Stimulated activated CD8-positive, alpha-beta memory T cell treated with anti-CD3 and anti-CD28 coated beads, Interleukin-4, amount 100 ng/mL, for 48 hours (primary cell): ENCODE measurements around the gene CDC123.
A peak's percentile ranks its signal among the peaks of the same experiment; 100 is the strongest.
"Not testable (repeated sequence)": the region's sequence is repeated elsewhere in the genome, so short reads cannot be mapped to it uniquely, and the experiment has no call there.

Experiments used
- DNase-seq: peaks from one replicate; pipeline ENCODE4 v3.0.0-alpha.2; 2020

The CDC123 gene, protein sequence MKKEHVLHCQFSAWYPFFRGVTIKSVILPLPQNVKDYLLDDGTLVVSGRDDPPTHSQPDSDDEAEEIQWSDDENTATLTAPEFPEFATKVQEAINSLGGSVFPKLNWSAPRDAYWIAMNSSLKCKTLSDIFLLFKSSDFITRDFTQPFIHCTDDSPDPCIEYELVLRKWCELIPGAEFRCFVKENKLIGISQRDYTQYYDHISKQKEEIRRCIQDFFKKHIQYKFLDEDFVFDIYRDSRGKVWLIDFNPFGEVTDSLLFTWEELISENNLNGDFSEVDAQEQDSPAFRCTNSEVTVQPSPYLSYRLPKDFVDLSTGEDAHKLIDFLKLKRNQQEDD

DNA sequence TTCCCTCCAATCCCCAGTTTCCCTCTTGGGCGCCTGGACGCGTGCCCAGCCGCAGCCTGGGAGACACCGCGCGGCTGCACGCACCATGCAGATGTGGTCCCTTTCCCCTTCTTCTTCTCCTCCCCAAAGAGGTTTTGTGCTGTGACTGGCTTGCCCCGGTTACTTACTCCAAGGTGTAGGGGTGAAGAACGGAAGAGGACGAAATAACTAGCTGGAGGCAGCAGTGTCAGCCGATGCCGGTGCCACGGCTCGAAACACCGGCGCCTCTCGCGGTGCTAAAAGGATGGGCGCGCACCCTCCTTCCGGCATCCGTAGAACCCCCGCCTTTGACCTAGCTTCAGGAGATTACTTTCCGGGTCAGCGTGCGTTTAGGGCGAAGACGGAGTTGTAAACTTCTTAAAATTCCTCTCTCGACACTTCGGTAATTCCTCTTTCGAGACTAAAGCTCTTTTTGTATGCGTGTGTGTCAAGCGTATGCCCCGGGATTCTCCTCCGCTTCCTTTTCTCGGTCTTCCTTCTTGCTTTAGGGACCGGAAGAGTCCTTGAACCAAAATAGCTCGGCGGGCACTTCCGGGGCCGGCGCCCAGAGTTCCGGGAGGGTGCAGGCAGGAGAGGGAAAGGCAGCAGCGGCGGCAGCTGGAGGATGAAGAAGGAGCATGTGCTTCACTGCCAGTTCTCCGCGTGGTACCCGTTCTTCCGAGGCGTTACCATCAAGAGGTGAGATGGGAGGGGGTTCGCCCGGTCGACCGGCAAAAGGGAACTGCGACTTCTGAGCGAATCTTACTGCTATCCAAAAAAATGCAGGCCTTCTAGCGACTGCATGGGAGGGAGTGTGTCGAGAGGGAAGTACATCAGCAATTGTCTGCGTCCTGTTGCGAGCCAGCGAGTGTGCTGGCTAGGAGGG lies at the start of gene CDC123, which contains the start of gene NUDT5:
TSS of gene CDC123 (plus strand) at position 586 of the 904 bp plus-strand sequence. CDS start at position 644, 58 bp downstream.
TSS of gene NUDT5 (minus strand) at position 289 of the 904 bp plus-strand sequence. CDS start 9,600 bp downstream, outside the sequence.
- peak; percentile 89 for DNase-seq

DNA sequence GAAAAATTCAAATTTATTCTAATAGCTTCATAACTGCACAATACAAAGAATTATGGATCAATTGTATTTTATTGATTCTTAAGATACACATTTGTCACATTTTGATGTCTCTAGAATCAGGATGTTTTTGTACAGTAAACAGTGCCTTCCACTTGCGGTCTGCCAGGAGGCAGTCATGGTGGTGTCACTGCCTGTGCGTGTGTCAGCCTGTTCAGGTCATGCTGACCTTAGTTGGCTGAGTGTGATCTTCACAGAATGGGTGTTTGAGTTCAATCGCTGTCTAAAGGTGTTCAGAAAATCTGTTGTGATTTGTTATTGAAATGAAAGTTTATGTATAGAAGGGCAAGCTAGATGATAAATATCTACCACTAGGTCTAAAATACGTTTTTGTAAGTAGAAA lies 45.8 kb upstream of the CDC123 start:
- no peak for DNase-seq

DNA sequence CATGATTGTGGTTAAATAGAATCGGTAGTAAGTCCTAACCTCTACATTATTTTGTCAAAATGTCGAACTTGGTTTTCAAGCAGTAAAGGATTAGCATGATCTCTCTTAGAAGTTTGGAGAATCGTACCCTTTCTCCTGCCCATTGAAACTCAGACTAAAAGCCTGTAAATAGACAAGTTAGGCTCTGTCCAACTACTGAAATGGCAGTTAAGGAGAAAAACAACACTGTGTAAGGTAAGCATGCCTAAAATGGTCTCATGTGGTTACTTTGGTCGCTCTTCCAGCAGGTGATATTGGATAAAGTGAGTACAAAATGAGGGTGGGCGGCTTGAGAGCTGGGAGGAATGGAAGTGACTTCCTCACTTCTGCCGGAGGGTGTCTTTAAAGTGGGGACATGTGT lies 41.5 kb upstream of the CDC123 start:
- DNase-seq = no peak

DNA sequence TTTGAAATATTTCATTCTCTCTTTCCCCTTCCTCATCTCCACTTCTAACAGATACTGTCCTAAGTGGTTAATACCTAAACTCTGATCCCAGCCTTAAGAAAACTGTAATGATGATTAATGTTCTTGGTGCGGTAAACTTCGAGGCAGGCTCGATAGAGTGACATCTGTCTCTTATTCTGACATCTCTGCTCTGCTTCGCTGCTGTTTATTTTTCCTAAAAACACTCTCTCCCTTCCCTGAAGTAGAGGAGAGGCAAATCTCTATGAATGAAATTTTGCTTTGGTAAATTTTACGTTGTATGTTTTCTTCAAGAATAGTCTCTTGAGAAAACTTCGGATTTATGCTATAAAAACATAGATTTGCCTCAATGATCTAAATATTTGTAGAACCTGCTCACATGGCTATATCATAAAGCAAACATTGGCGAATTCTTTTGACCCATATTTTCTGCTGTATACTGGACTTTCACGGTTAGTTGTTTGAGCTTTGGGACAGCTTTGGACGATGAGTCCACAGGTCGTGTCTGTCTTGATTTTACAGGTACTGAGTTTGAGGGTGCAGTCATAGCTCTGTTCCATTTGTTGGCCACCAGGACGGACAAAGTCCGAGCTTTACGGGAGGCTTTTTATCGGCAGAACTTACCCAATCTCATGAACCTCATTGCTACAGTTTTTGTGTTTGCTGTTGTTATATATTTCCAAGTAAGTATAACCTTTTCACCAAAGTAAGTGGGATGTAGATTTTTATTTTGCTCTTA lies 39.4 kb upstream of the CDC123 start:
- no peak for DNase-seq

DNA sequence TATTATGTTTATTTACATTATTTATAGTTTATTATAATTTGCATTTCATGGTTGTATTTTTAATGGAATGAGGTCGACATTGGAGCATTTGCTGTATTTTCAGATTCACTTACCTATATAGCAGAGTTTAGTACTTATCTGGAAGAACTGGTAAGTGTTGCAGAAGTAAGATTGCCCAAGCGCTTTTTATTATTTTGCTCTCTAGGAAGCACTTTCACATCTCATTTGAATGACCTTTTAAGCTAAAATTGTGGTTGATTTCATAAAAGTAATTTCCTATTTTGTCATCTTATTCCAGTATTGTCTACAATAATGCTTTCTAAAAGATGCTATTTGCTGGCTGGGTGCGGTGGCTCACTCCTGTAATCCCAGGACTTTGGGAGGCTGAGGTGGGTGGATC lies 37.9 kb upstream of the CDC123 start:
- DNase-seq = no peak

DNA sequence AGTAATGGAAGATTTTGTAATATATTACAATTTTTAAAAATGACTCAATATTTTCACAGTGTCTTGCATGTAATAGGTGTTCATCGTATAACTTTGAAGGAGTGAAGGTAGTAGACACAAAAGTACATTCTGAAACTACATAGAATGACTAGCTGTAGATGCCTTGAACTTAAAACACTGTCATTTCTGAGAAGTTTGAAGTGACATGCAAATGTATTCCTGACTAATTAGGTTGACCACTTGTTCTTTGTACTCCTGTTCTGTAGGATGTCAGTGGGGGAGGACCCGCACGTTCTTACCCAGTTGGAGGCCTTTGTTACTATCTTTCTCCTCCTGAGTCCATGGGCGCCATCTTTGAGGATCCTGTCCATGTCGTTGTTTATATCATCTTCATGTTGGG lies 35.3 kb upstream of the CDC123 start:
- no peak for DNase-seq

DNA sequence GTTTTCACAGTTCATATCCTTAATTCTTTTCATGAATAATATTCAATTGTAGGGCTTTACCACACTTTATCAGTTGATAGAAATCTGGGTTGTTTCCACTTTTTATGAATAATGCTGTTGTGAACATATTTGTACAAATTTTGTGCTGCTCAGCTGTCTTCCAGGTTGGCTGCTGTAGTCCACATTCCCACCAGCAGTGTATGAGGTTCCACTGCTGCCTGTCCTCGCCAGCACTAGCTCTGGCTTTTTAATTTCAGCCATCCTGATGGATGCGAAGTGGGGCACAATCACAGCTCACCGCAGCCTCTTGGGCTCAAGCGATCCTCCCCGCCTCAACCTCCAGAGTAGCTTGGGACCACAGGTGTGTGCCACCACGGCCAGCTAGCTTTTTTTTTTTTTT lies 33.1 kb upstream of the CDC123 start:
- no peak for DNase-seq

DNA sequence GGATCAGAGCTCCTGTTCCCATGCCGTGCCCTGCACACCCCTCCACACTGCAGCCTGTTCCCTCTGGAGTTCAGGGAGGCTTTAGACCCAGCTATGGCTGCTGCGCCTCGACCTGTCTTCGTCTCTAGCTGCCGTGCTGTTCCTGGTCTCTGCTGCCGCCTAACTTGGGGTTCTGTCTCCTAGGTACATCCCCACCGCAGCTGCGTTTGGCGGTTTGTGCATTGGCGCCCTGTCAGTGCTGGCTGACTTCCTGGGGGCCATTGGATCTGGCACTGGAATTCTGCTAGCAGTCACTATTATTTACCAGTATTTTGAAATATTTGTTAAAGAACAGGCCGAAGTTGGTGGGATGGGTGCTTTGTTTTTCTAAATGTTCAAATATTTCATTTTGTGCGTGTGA lies 31.9 kb upstream of the CDC123 start:
- no peak for DNase-seq

DNA sequence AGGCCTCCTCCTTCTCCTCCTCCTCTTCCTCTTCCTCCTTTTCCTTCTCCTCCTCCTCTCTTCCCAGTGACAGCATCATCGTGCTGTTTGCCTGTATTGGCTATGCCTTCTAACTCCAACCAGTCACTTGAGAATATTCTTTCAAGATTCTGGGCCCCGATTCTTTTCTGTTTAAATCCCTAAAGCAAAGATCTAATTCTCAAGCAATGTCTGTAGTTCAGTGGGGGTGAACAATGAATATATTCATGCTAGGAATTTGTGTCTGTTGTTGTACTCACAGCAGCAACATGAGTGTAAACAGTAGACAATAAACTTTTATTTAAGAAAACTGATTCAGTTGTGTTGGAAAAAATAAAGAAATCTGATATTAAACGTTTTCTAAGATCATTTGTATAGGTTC lies 31.0 kb upstream of the CDC123 start:
- no peak for DNase-seq

DNA sequence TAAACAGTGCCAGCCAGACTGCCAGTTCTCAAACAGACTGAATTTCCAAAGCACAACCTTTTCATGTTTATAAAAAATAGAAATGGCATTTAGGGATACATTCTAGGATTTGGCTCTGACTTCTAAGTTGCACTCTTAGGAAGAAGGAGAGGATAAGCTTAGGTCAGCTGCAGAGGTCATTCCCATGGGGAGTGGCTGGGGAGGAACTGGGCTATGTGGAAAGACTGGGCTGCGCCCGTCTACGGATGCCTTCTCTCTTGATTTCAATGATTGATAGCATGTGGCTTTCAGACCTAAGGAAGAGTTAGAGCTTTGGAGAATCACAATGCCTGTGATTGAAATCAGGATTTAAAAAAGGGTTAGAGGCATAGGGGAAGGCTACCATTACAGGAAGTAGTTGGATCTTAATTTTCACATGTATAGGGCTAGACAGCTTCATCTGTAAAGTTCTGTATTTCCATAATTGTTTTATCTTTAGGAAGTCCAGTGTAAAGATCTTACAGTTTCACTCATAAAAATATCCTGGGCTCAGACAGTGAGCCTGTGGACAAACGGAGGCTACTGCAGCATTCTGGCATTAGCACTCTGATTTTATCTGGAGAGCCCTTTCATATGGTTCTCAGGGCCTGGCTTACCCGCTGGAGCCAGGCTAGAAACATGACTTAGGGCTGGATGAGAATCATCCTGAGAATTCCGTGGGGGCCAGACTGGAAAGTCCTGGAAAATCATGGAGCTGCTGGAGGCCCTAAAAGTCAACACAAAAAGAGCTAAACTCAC lies 29.8 kb upstream of the CDC123 start:
- DNase-seq = no peak

DNA sequence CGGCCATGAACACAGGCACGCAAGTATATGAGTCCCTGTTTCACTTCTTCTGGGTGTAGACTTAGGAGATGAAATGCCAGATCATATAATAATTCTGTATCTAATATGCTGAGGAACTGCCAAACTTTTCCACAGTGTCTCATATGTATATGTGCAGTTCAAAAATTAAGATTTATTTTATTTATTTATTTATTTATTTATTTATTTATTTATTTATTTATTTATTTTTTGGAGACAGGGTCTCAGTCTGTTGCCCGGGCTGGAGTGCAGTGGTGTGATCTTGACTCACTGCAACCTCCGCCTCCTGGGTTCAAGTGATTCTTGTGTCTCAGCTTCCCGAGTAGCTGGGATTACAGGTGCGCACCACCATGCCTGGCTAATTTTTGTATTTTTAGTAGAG lies 24.5 kb upstream of the CDC123 start:
- DNase-seq = not testable (repeated sequence)

DNA sequence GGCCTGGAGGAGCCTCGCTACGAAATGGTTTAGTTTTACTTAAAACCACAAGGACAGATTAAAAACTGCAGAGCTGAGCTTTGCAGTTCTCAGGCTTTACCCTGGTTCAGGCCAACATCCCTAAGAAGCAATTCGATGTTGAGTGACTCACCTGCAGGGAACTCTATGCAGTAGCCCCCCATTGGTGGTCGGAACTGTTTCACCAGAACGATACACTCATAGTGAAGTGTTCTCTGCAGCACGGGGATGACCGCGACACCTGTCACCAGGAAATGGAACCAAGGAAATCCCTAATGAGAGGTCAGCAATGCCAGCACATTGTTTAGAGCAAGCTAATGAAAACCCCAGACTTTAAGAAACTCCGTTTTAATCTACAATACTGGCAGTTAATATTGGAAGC lies 18.3 kb upstream of the CDC123 start:
- peak; percentile 59 for DNase-seq

DNA sequence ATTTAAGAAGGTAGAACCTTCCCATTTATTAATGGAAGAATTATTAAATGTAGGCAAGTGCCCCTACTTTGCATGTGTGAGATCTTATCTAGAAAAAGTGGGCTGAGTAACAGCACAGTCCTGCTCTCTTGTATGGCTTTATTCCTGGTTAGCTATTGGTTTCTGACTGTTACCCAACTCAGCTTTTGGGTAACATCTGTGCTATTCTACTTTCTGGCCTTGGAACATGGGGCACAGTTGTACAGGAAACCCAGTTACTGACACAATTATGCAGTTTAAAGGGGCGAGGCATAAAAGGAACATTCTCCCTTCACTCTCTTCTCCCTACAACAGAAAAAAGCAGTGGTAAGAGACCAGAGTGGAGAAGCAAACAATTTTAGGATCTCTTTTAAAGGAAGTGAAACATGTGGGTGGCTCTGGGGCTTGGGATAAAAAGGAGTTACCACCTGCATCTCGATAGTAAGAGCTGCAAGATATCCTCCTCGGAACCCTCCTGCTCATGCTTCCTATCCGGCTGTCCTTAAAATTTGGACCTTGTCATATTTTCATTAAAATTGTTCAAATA lies 16.3 kb upstream of the CDC123 start:
- DNase-seq = no peak

DNA sequence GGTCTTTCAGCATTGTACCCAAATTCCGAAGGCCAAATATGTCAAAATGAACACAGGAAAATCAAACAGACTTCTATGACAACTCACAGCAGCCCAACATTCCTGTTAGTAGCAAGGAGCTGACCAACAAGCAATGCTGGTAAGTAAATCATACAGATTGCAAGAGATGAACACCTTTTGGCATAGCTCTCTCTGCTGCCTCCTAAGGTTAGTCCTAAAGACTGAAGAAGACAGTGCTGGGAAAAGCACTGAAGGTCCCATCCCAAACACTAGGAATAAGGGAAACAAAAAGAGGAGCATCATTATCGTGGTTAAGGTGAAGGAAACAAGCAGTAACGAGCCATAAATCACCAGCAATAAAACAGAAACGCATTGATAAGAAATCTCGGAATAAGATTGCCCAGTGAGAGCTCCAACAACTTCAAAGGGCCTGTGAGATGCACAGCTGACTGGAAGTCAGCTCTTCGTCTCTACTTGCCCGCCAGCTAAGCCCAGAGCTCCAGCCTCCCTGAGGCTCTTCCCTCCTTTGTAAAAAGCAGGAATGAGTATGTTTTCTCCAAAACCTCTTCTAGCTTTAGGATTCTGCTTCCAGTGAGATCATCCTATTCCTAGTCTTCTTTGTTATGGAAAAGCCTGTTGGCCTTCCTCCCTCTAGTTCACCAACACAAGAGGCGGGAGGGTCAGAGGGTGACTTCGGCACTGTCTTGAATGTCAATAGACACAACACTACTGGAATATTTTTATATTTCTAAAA lies 15.6 kb upstream of the CDC123 start:
- no peak for DNase-seq

DNA sequence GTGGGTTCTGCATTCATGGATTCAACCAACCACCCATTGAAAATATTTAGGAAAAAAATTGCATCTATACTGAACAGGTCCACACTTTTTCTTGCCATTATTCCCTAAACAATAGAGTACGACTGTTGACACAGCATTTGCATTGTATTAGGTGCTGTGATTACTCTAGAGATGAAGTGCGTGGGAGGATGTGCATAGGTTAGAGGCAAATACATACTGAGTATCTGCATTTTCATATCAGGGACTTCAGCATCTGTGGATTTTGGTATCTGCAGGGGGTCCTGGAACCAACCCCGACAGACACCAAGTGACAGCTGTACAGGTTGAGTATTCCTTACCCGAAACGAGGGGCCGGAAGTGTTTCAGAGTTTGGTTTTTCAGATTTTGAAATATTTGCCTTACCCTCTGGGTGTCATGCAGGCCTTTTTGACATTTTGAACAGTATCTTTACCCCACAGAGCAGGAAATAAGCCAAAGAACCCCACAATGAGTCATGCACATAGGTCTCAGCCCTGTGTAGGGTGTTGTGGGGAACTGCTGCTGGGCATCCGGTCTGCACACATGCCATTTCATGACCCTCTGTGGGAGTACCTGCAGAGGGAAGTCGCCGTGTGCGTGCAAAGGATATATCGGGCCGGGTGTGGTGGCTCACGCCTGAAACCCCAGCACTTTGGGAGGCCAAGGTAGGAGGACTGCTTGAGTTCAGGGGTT lies 14.8 kb upstream of the CDC123 start:
- DNase-seq = peak; percentile 79

DNA sequence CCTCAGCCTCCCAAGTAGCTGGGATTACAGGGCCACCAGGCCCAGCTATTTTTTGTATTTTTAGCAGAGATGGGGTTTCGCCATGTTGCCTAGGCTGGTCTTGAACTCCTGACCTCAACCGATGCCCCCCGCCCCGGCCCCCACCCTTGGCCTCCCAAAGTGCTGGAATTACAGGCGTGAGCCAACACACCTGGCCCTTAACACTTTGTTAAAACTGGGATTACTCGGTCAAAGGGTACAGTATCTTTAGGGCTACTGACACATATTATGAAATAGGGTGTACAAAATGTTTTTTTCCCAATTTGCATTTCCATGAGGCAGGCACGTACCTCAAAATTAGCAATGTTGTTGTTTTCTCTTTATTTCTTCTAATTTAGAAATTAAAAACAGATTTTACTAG lies 11.8 kb upstream of the CDC123 start:
- DNase-seq = no peak

DNA sequence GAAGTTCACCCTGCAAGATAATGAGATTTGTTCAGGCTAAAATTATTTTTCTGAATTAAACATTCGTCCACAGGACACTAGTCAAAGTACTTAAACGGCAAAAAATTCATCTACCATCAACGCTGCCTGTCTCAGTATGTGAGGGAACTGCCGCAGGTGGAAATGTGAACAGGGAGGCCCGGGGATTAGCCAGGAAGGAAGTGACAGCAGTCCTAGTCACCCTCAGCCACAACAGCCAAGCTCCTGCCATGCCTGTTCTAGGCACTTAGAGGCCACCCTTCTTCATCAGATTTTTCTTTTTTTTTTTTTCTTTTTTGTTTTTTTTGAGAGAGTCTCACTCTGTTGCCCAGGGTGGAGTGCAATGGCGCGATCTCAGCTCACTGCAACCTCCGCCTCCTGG lies 9.7 kb upstream of the CDC123 start:
- DNase-seq = no peak

DNA sequence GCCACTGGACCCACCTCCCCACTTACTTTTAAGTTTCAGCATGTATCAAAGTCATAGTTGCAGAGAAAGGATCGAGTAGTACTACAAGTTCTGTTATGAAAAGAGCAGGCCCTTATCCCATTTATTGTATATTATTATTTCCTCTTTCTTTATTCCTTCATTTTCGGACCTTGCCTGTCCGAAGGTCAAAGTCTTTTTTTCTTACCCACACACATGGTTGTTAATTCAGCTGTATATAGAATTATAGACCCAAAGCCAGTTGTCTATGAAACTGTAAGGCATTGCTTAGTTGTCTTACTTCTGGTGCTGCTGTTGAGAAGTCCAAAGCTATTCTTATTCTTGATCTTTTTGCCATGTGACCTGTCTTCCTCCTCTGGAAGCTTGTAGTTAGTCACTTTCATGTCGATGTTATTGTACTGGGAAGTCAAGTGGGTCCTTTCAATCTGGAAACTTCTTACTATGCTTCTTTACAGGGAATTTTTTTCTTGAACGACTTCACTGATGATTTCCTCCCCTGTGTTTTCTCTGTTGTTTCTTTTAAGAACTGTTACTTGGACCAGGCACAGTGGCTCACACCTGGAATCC lies 8.6 kb upstream of the CDC123 start:
- no peak for DNase-seq

DNA sequence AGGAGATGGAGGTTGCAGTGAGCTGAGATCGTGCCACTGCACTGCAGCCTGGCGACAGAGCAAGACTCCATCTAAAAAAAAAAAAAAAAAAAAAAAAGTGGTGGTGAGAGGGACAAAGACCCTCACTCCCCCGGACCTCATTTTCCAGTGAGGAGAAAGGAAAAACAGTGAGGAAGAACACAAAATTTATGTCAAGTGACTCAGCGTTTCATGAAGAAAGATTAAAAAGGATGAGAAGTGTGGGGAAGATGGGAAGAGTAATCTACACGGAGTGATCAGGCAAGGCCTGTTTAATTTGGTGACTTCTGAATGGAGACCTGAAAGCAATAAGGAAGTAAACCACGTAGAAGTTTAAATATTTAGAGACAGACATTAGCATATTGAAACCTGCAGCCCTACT lies 7.3 kb upstream of the CDC123 start:
- no peak for DNase-seq

DNA sequence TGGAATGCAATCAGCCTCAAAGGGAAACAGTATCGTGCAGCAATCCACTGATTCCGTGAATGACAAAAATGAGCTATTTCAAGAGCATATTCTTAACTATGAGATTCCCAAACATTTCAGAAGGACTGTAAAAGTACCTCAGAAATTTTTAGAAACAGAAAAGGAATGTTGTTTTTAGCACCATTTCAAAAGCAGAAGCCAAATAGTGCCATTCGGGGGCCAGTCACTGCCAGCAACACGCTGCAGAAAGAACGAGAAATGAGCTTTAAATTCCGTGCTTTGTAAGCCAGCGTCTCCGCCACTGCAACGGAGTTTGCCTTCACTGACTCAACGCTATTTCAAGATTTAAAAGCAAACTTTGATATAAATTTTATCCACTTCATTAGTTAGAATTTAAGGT lies 6.6 kb upstream of the CDC123 start:
- DNase-seq = no peak
